Thyroid gland (tissue), 4 donors: ENCODE results near the gene KCMF1. TPM values are rescaled to one million over a fixed set of nuclear protein-coding genes. Genes with fewer than 3 reads are reported as not detected.
A peak's percentile ranks its signal among the peaks of the same experiment; 100 is the strongest.

Source experiments
- DNase-seq, 2 donors: peaks; one replicate each; pipeline ENCODE4 v3.0.0-alpha.2; 2019
- H3K27ac ChIP-seq, 3 donors: fragments of 200-600 bp; sonication (generic); 1 replicate in 2 of 3; 2 replicates in 1 of 3; pipeline ENCODE4 v1.5.1; 2016 to 2019; ENCODE audit warnings: mild to moderate bottlenecking in 1 of 3, moderate library complexity in 1 of 3
- H3K27me3 ChIP-seq: fragments of 200-600 bp; sonication (generic); one replicate; pipeline ENCODE4 v1.5.1; 2019
- H3K36me3 ChIP-seq, 2 donors: fragments of 200-600 bp; sonication (generic); one replicate each; pipeline ENCODE4 v1.5.1; 2016 to 2019
- H3K4me1 ChIP-seq, 2 donors: fragments of 200-600 bp; sonication (generic); one replicate each; pipeline ENCODE4 v1.5.1; 2017 to 2019
- H3K4me3 ChIP-seq, 3 donors: fragments of 200-600 bp; sonication (generic); replicated peaks in 1 of 3; 1 replicate in 2 of 3; 2 replicates in 1 of 3; pipeline ENCODE4 v1.5.1; 2016; ENCODE audit warnings: mild to moderate bottlenecking in 1 of 3
- H3K9me3 ChIP-seq: fragments of 200-600 bp; sonication (generic); one replicate; pipeline ENCODE4 v1.5.1; 2017
- POLR2A ChIP-seq, 2 donors: fragments of 450-650 bp; IDR thresholded peaks; one replicate each; pipeline ENCODE4 v1.6.1; 2017; ENCODE audit warnings: antibody characterized with exemption in 2 of 2, mild to moderate bottlenecking in 2 of 2, moderate library complexity in 1 of 2
- WGBS, 2 donors: methylation state at CpG; one replicate each; pipeline ENCODE4 v1.1.5; 2017; 5-methylcytosine and 5-hydroxymethylcytosine counted together
- intact Hi-C: fragments of 100-400 bp; cut with DNase I; formaldehyde crosslinking; loops from one replicate; pipeline ENCODE4 v1.15.1; 2023
- total RNA-seq, 4 donors: library from RNA; depleted of rRNA; stranded (reverse); fragments of >200 nt; gene quantifications; one replicate each; pipeline ENCODE4 v1.2.3, GENCODE V29; 2016
- TF ChIP-seq, protein P1 (sequence below), 6 experiments: fragments of 200-600 bp in 3 of 6; fragments of 450-650 bp in 3 of 6; sonication (generic) in 3 of 6; IDR thresholded peaks; one replicate each; pipeline ENCODE4 v1.5.1; 2016 to 2019; ENCODE audit warnings: antibody characterized with exemption in 6 of 6, mild to moderate bottlenecking in 2 of 6, inconsistent platforms in 1 of 6, moderate library complexity in 1 of 6

Gene KCMF1
- total RNA-seq, 4 donors from 2014 or later = 39.6 to 44.5 (median 41.3) TPM

DNA sequence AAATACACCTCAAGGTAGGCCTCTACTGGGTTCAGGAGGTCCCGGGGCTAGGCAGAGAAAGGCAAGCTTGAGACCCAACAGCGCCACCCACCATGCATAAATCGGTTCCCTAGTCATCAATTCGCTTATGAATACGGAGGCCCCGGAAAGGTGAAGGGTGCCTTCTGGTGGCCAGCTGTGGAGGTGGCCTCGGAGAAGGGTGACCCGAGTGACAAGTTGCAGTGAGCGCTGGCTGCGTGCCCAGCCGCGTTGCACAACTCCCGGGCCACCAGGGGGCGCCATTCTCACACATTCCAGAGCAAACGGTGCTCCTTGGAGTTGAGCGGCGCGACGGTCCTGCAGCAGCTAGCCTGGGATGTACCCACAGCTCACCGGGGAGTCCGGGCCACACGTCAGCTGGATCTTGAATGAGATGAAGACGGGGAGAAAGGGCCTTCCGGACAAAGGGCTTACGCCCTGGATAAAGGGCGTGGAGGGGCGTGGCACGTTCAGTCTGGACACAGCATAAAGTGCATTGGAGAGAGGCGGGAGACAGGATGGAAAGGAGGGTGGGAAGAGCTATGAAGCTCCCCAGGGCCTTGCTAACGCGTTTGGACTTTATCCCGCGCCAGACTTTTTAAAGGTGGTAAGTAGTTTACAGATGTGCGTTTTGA is 45.1 kb upstream of the KCMF1 start:
- Histone ChIP-seq H3K36me3 (no peaks in the 10 kb centered on the region), H3K4me3 (peak overlapping the region in 1 of 3 donors; percentile 13), H3K27ac (no peak overlapping the region), H3K4me1 (peaks cover 9 to 14% of the 10 kb centered on the region in 2 donors), H3K27me3 (no peaks in the 10 kb centered on the region), H3K9me3 (no peaks in the 10 kb centered on the region)
- peak; percentile 98 to 99 for DNase-seq
- TF ChIP-seq, protein P1, sequence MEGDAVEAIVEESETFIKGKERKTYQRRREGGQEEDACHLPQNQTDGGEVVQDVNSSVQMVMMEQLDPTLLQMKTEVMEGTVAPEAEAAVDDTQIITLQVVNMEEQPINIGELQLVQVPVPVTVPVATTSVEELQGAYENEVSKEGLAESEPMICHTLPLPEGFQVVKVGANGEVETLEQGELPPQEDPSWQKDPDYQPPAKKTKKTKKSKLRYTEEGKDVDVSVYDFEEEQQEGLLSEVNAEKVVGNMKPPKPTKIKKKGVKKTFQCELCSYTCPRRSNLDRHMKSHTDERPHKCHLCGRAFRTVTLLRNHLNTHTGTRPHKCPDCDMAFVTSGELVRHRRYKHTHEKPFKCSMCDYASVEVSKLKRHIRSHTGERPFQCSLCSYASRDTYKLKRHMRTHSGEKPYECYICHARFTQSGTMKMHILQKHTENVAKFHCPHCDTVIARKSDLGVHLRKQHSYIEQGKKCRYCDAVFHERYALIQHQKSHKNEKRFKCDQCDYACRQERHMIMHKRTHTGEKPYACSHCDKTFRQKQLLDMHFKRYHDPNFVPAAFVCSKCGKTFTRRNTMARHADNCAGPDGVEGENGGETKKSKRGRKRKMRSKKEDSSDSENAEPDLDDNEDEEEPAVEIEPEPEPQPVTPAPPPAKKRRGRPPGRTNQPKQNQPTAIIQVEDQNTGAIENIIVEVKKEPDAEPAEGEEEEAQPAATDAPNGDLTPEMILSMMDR (IDR thresholded peaks at IDR 0.05) = peak; percentile 92 to 99 (median 99)
- no peak for TF ChIP-seq POLR2A (IDR thresholded peaks at IDR 0.05)
- 4 to 6% methylated on average over 19 to 26 of the region's 34 CpGs for WGBS, 2 donors
- intact Hi-C loops = no loop called here

DNA sequence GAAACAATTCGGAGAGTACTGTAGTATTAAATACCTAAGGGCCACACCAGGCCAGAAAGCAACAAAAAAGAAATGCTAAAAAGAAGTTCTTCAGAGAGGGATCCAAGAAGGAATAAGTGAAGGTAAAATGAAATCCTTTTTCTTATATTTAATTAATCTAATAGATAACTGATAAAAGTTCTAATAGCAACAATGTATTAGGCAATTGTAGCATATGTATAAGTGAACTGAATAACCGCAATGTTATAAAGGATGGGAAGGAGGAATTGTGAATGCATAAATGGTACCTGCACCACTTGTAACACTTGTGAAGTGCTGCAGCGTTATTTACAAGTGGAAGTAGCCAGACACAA is 43.7 kb upstream of the KCMF1 start:
- Histone ChIP-seq H3K27me3 (no peaks in the 10 kb centered on the region), H3K36me3 (no peaks in the 10 kb centered on the region), H3K4me1 (peaks cover 9 to 14% of the 10 kb centered on the region in 2 donors), H3K9me3 (no peaks in the 10 kb centered on the region), H3K27ac (no peak overlapping the region), H3K4me3 (no peak overlapping the region)
- no peak for DNase-seq
- no peak for TF ChIP-seq POLR2A (IDR thresholded peaks at IDR 0.05)
- TF ChIP-seq, protein P1 (IDR thresholded peaks at IDR 0.05) = no peak
- intact Hi-C loops = no loop called here
- WGBS, 2 donors = 40 to 44% methylated on average over 3 of the region's 3 CpGs

DNA sequence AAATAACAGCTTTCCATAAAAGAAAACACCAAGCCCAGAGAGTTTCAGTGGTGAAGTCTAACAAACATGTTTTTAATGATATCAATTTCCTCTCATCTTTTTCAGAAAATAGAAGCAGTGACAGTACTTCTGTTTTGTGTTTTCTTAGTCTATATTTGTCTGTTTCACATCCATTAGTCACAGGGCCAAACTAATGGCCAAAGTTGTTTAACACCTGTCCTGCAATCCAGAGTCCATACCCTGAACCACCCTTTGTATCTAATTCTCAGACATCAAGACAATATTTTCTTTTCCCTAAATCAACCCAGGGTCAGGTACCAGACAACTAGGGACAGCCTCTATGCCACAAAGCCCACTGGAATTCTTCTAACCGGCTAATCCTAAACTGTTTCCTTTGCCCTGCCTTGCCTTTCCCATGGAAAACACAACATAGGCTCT is 39.6 kb upstream of the KCMF1 start:
- H3K4me3 ChIP-seq = no peak overlapping the region
- H3K27ac ChIP-seq = no peak overlapping the region
- no peak for DNase-seq
- H3K27me3 ChIP-seq = no peaks in the 10 kb centered on the region
- 26 to 36% methylated on average over 1 of the region's 1 CpG for WGBS, 2 donors
- TF ChIP-seq, protein P1 (IDR thresholded peaks at IDR 0.05) = no peak
- TF ChIP-seq POLR2A (IDR thresholded peaks at IDR 0.05) = no peak
- intact Hi-C loops = no loop called here
- peaks cover 3 to 4% of the 10 kb centered on the region in 2 donors for H3K4me1 ChIP-seq
- no peaks in the 10 kb centered on the region for H3K9me3 ChIP-seq
- H3K36me3 ChIP-seq = no peaks in the 10 kb centered on the region

DNA sequence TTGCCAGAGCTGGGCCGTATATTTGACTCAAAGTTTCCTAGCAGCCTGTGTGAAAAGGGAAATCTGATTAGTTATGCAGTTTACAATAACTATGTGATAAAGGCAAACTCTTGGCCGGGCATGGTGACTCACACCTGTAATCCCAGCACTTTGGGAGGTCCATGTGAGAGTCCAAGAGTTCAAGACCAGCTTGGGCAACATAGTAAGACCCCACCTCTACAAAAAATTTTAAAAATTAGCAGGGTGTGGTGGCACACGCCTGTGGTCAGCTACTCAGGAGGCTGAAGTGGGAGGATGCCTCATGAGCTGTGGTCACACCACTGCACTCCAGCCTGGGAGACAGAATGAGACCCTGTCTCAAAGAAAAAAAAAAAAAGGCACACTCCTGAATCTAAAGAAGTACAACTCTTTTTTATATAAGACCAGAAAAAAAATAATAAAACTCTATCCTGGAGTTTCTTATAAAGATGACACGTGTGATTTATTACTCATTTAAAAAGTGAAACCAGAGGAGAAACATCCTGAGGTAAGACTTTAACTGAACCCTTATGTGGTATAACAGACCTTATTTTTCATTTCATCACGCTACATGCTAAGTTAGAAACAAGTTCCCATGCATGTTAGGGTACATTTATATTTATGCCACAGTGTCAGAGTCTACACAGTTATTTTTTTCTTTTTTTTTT is 32.6 kb upstream of the KCMF1 start:
- H3K27me3 ChIP-seq = no peaks in the 10 kb centered on the region
- no peak overlapping the region for H3K4me3 ChIP-seq
- no peak overlapping the region for H3K27ac ChIP-seq
- H3K36me3 ChIP-seq = no peaks in the 10 kb centered on the region
- 85 to 89% methylated on average over 5 of the region's 5 CpGs for WGBS, 2 donors
- H3K9me3 ChIP-seq = no peaks in the 10 kb centered on the region
- TF ChIP-seq POLR2A (IDR thresholded peaks at IDR 0.05) = no peak
- TF ChIP-seq, protein P1 (IDR thresholded peaks at IDR 0.05) = no peak
- no peaks in the 10 kb centered on the region for H3K4me1 ChIP-seq
- DNase-seq = no peak
- intact Hi-C loops = no loop called here

DNA sequence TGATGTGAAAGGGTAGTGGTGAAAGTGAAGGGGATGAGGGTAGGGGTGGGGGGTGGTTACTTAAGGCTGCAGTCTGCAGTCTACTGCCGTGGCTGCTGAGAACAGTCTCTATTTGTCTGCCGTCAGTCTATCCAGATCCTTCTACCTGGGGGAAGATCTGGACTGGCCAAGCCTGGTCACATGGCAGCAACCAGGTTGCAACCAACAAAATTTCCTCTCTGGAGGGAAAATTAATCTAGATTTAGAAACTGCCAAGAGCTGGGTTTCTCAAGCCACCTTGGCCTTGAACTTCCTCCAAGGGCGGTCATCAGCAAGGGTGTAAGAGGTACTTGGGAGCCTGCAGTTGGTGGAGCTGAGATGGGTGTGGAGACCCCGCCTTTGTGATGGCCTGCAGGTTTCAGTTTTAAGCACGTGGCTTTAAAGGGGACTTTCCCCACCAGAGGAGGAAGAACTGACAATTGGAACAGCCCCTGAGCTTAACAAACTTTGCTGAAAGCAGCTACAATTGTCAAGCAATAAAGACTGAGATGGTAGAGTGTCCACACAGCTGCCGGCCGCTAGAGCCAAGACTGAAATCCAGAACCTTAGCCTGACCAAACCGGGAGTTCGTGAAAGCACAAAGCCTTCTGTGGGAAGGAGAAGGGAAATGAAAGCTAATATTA is 31.4 kb upstream of the KCMF1 start:
- Histone ChIP-seq H3K4me1 (no peaks in the 10 kb centered on the region), H3K36me3 (no peaks in the 10 kb centered on the region), H3K27me3 (no peaks in the 10 kb centered on the region), H3K9me3 (no peaks in the 10 kb centered on the region), H3K4me3 (no peak overlapping the region), H3K27ac (no peak overlapping the region)
- 66 to 67% methylated on average over 9 of the region's 9 CpGs for WGBS, 2 donors
- no peak for TF ChIP-seq POLR2A (IDR thresholded peaks at IDR 0.05)
- intact Hi-C loops = no loop called here
- DNase-seq = no peak
